CD4-positive, CD25-positive, alpha-beta regulatory T cell (primary cell): Measurements from ENCODE around the gene P4HA3. TPM values are rescaled to one million over a fixed set of nuclear protein-coding genes. Genes with fewer than 3 reads are reported as not detected.

Experiments
- ATAC-seq, 2 donors: fragments of 150-1000 bp; cut with Tn5 transposase; one replicate each; pipeline ENCODE4 v1.10.0; 2021; ENCODE audit warnings: low read depth in 2 of 2, moderate number of reproducible peaks in 2 of 2, moderate library complexity in 1 of 2
- DNase-seq, 3 donors: peaks; one replicate each; pipeline versions ENCODE4 v3.0.0 to v3.0.0-alpha.2; 2012 to 2022; ENCODE audit warnings: mixed read lengths in 1 of 3
- H3K27ac ChIP-seq: one replicate; pipeline ENCODE4 v1.7.0; 2013; ENCODE audit warnings: mild to moderate bottlenecking, low read length; ENCODE audit not compliant: insufficient read depth, poor library complexity, severe bottlenecking
- H3K27me3 ChIP-seq: one replicate; pipeline ENCODE4 v1.7.0; 2013; ENCODE audit warnings: low read length; ENCODE audit not compliant: control insufficient read depth, insufficient read depth
- H3K36me3 ChIP-seq: one replicate; pipeline ENCODE4 v1.7.0; 2013; ENCODE audit warnings: mild to moderate bottlenecking, low read length, moderate library complexity; ENCODE audit not compliant: control insufficient read depth, insufficient read depth
- H3K4me1 ChIP-seq: 2 replicates; pipeline ENCODE4 v1.7.0; 2013; ENCODE audit warnings: mild to moderate bottlenecking, low read length; ENCODE audit not compliant: insufficient read depth, control insufficient read depth, poor library complexity, severe bottlenecking
- H3K4me3 ChIP-seq: one replicate; pipeline ENCODE4 v1.7.0; 2013; ENCODE audit warnings: low read depth, mild to moderate bottlenecking, low read length, moderate library complexity
- H3K9me3 ChIP-seq, 2 experiments: 1 replicate in 1 of 2; 2 replicates in 1 of 2; pipeline ENCODE4 v1.7.0; 2013; ENCODE audit warnings: low read length in 2 of 2, mild to moderate bottlenecking in 1 of 2, moderate library complexity in 1 of 2; ENCODE audit not compliant: control insufficient read depth in 2 of 2
- H3K27ac Mint-ChIP-seq, 3 donors: one replicate each; pipeline ENCODE4 v1.8.0; 2020 to 2022; ENCODE audit warnings: mild to moderate bottlenecking in 3 of 3, mixed read lengths in 3 of 3, moderate library complexity in 2 of 3
- H3K27me3 Mint-ChIP-seq: one replicate; pipeline ENCODE4 v1.8.0; 2022; ENCODE audit warnings: mild to moderate bottlenecking, mixed read lengths
- H3K36me3 Mint-ChIP-seq: one replicate; pipeline ENCODE4 v1.8.0; 2020; ENCODE audit warnings: mixed read lengths
- H3K4me1 Mint-ChIP-seq, 4 donors: one replicate each; pipeline ENCODE4 v1.8.0; 2020 to 2022; ENCODE audit warnings: mixed read lengths in 4 of 4, mild to moderate bottlenecking in 1 of 4
- H3K4me3 Mint-ChIP-seq, 4 donors: one replicate each; pipeline ENCODE4 v1.8.0; 2020 to 2022; ENCODE audit warnings: mild to moderate bottlenecking in 4 of 4, mixed read lengths in 4 of 4, moderate library complexity in 3 of 4
- H3K9me3 Mint-ChIP-seq, 7 donors: one replicate each; pipeline ENCODE4 v1.8.0; 2020 to 2022; ENCODE audit warnings: mixed read lengths in 7 of 7, mild to moderate bottlenecking in 3 of 7, moderate library complexity in 2 of 7
- polyA plus RNA-seq, 4 donors: library from polyadenylated mRNA; unstranded; fragments of 300-500 nt; fragmentation: Illumina TruSeq; gene quantifications; one replicate each; pipeline ENCODE4 v1.2.3, GENCODE V29; 2021
- total RNA-seq: library from RNA; stranded (reverse); gene quantifications from one replicate; pipeline ENCODE4 v1.2.3, GENCODE V29; 2022

The P4HA3 gene
- not detected for total RNA-seq
- polyA plus RNA-seq: not detected

- Mint-ChIP-seq H3K27ac (no peak within 1 kb of the TSS), H3K4me1 (peaks cover 0 to 12% (median 2%) of the 10 kb centered on the region in 4 donors), H3K27me3 (peaks cover 45% of the 10 kb centered on the region), H3K4me3 (peak within 1 kb of the TSS in 2 of 4 donors; percentile 30 to 57), H3K36me3 (no peaks in the 10 kb centered on the region), H3K9me3 (peaks cover 0 to 5% (median 1%) of the 10 kb centered on the region in 7 donors)
- Histone ChIP-seq H3K9me3 (peaks cover 5 to 9% of the 10 kb centered on the region in 2 experiments), H3K4me3 (no peak within 1 kb of the TSS), H3K27ac (no peak within 1 kb of the TSS), H3K36me3 (no peaks in the 10 kb centered on the region), H3K27me3 (peaks cover 45% of the 10 kb centered on the region), H3K4me1 (peaks cover 10% of the 10 kb centered on the region)
- DNase-seq (peak in 2 of 3 donors; percentile 7 to 44), ATAC-seq (peak; percentile 70 to 74)
Measured at GRCh38 chr11:74311352-74311926, at the start of gene P4HA3. Gene P4HA3 (minus strand): TSS chr11:74311640. CDS start chr11:74311611, 29 bp downstream.

DNA sequence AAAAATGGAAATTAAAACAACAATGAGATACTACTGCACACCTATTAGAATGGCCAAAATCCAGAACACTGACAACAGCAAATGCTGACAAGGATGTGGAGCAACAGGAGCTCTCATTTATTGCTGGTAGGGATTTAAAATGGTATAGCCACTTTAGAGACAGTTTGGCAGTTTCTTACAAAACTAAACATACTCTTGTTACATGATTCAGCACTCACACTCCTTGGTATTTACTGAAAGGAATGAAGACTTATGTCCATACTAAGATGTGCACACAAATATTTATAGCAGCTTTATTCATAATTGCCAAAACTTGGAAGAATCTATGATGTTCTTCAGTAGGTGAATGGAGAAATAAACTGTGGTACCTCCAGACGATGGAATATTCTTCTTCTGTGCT, 46.0 kb upstream of the P4HA3 start:
- Mint-ChIP-seq H3K27ac (no peak overlapping the region), H3K4me1 (peaks cover 0 to 3% (median 1%) of the 10 kb centered on the region in 4 donors), H3K4me3 (no peak overlapping the region), H3K27me3 (no peaks in the 10 kb centered on the region), H3K9me3 (peaks cover 0 to 3% (median 0%) of the 10 kb centered on the region in 7 donors), H3K36me3 (peaks cover 68% of the 10 kb centered on the region)
- H3K4me1 ChIP-seq: no peaks in the 10 kb centered on the region
- no peaks in the 10 kb centered on the region for H3K27me3 ChIP-seq
- H3K4me3 ChIP-seq: no peak overlapping the region
- H3K9me3 ChIP-seq: no peaks in the 10 kb centered on the region
- ATAC-seq (no peak), DNase-seq (no peak)
- no peak overlapping the region for H3K27ac ChIP-seq
- H3K36me3 ChIP-seq: peaks cover 38% of the 10 kb centered on the region

DNA sequence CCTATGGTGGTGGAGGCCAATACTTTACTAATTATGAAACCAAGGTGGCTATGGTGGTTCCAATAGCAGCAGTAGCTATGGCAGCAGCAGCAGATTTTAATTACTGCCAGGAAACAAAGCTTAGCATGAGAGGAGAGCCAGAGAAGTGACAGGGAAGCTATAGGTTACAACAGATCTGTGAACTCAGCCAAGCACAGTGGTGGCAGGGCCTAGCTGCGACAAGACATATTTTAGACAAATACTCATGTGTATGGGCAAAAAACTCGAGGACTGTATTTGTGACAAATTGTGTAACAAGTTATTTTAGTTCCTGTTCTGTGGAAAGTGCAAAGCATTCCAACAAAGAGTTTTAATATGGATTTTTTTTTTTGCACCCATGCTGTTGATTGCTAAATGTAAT, 44.2 kb upstream of the P4HA3 start:
- Mint-ChIP-seq H3K9me3 (peaks cover 0 to 3% (median 0%) of the 10 kb centered on the region in 7 donors), H3K4me1 (peaks cover 0 to 2% (median 0%) of the 10 kb centered on the region in 4 donors)

GRCh38 chr11:74354036-74354435, 42.6 kb upstream of the P4HA3 start:
- Mint-ChIP-seq H3K4me1 (peaks cover 0 to 2% (median 0%) of the 10 kb centered on the region in 4 donors), H3K27me3 (no peaks in the 10 kb centered on the region), H3K9me3 (peaks cover 0 to 3% (median 0%) of the 10 kb centered on the region in 7 donors), H3K4me3 (no peak overlapping the region), H3K27ac (no peak overlapping the region), H3K36me3 (peaks cover 53% of the 10 kb centered on the region)
- Histone ChIP-seq H3K4me3 (no peak overlapping the region), H3K4me1 (no peaks in the 10 kb centered on the region), H3K9me3 (no peaks in the 10 kb centered on the region), H3K27ac (no peak overlapping the region), H3K27me3 (no peaks in the 10 kb centered on the region), H3K36me3 (peaks cover 25% of the 10 kb centered on the region)
- DNase-seq (no peak), ATAC-seq (no peak)

More for the DNA sequence above, 44.2 kb upstream of the P4HA3 start:
- no peak overlapping the region for H3K27ac ChIP-seq
- no peaks in the 10 kb centered on the region for H3K9me3 ChIP-seq
- no peaks in the 10 kb centered on the region for H3K27me3 ChIP-seq
- no peak for DNase-seq
- H3K27me3 Mint-ChIP-seq: no peaks in the 10 kb centered on the region
- H3K4me3 Mint-ChIP-seq: no peak overlapping the region
- H3K36me3 Mint-ChIP-seq: peaks cover 58% of the 10 kb centered on the region
- ATAC-seq: no peak
- H3K36me3 ChIP-seq: peaks cover 33% of the 10 kb centered on the region
- H3K27ac Mint-ChIP-seq: no peak overlapping the region
- no peak overlapping the region for H3K4me3 ChIP-seq
- H3K4me1 ChIP-seq: no peaks in the 10 kb centered on the region

GRCh38 chr11:74347381-74347780, 35.9 kb upstream of the P4HA3 start:
- ATAC-seq (no peak), DNase-seq (no peak)
- Mint-ChIP-seq H3K27me3 (no peaks in the 10 kb centered on the region), H3K4me1 (peaks cover 0 to 5% (median 2%) of the 10 kb centered on the region in 4 donors), H3K4me3 (no peak overlapping the region), H3K27ac (no peak overlapping the region), H3K36me3 (peaks cover 39% of the 10 kb centered on the region), H3K9me3 (no peaks in the 10 kb centered on the region)
- Histone ChIP-seq H3K27me3 (no peaks in the 10 kb centered on the region), H3K27ac (no peak overlapping the region), H3K9me3 (no peaks in the 10 kb centered on the region), H3K4me1 (no peaks in the 10 kb centered on the region), H3K4me3 (no peak overlapping the region), H3K36me3 (peaks cover 48% of the 10 kb centered on the region)

GRCh38 chr11:74345420-74345819, 34.0 kb upstream of the P4HA3 start:
- Mint-ChIP-seq H3K36me3 (peaks cover 38% of the 10 kb centered on the region), H3K27me3 (no peaks in the 10 kb centered on the region), H3K4me1 (peaks cover 0 to 5% (median 2%) of the 10 kb centered on the region in 4 donors), H3K9me3 (no peaks in the 10 kb centered on the region), H3K27ac (no peak overlapping the region), H3K4me3 (no peak overlapping the region)
- H3K9me3 ChIP-seq: no peaks in the 10 kb centered on the region
- no peaks in the 10 kb centered on the region for H3K4me1 ChIP-seq
- DNase-seq (no peak), ATAC-seq (no peak)
- H3K27ac ChIP-seq: no peak overlapping the region
- no peaks in the 10 kb centered on the region for H3K27me3 ChIP-seq
- no peak overlapping the region for H3K4me3 ChIP-seq
- H3K36me3 ChIP-seq: peaks cover 58% of the 10 kb centered on the region

DNA sequence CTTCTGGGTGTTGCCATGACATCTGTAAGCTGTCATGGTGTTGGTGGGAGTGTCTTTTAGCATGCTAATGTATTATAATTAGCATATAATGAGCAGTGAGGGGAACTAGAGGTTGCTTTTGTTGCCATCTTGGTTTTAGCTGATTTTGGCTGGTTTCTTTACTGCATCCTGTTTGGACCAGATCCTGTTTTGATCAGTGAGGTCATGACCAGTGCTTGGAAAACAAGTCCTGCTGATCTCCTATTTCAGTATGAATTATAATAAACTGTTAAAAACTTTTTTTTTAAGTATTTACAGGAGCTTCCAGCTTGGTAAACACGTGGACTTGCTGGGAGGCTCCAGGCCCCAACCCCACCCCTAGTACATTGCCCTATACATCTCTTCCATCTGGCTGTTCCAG, 30.5 kb upstream of the P4HA3 start:
- no peaks in the 10 kb centered on the region for H3K27me3 Mint-ChIP-seq

DNA sequence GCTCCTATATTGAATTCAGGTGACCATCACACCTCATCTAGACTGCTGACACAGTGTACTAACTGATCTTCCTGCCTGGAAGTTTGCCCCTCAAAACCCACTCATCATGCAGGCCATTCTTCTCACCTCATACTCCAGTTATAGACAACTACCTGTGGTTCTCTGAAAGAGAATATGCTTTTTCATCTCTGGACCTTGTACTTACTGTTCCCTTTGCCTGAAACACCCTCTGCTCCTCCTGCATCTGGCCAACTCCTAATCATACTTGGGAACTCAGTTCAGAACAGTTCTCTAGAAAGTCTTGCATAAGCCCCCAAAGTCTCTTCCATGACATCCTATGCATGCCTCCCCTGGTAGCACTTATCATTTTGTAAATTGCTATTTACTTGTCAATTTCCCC, 28.2 kb upstream of the P4HA3 start:
- Mint-ChIP-seq H3K4me1 (peaks cover 0 to 2% (median under 1%) of the 10 kb centered on the region in 4 donors), H3K27ac (no peak overlapping the region), H3K9me3 (no peaks in the 10 kb centered on the region), H3K27me3 (no peaks in the 10 kb centered on the region), H3K36me3 (peaks cover 35% of the 10 kb centered on the region), H3K4me3 (no peak overlapping the region)
- DNase-seq: no peak
- Histone ChIP-seq H3K4me3 (no peak overlapping the region), H3K36me3 (peaks cover 61% of the 10 kb centered on the region), H3K4me1 (no peaks in the 10 kb centered on the region), H3K27ac (no peak overlapping the region), H3K9me3 (no peaks in the 10 kb centered on the region), H3K27me3 (no peaks in the 10 kb centered on the region)
- no peak for ATAC-seq

More for the DNA sequence above, 30.5 kb upstream of the P4HA3 start:
- Histone ChIP-seq H3K9me3 (no peaks in the 10 kb centered on the region), H3K36me3 (peaks cover 71% of the 10 kb centered on the region), H3K4me3 (no peak overlapping the region), H3K27me3 (no peaks in the 10 kb centered on the region), H3K4me1 (no peaks in the 10 kb centered on the region), H3K27ac (no peak overlapping the region)
- Mint-ChIP-seq H3K4me3 (no peak overlapping the region), H3K4me1 (peaks cover 0 to 5% (median 2%) of the 10 kb centered on the region in 4 donors), H3K27ac (peak overlapping the region in 2 of 3 donors; percentile 36 to 39), H3K36me3 (peaks cover 43% of the 10 kb centered on the region), H3K9me3 (no peaks in the 10 kb centered on the region)
- peak in 1 of 2 donors; percentile 18 for ATAC-seq
- DNase-seq: peak in 1 of 3 donors; percentile 42
